Measurements from ENCODE around the gene TMBIM6.
"Not testable (repeated sequence)": the region's sequence is repeated elsewhere in the genome, so short reads cannot be mapped to it uniquely, and the experiment has no call there.

The TMBIM6 gene

DNA sequence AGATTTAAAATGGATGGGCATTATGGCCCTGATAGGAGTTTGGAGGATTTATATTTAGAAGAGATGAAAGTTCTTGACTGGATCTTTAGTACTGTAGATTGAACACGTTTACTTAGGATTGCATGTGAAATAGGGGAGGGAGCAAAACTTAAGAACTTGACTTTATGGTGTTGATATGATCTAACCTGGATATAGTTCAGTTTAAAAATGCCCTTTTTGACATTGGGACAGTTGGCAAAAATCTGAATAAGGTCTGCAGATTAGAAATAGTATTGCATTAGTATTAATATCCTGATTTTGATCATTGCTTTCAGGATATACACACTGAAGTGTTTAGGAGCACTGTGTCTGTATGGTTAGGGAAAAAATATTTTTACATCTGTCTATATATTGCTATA, 9.6 kb downstream of the TMBIM6 start:
- no peaks in the 10 kb centered on the region for H3K9me3 ChIP-seq (ENCODE audit: control insufficient read depth in 1 of 2, low read length in 2 of 2)
- H3K27me3 ChIP-seq (ENCODE audit: low read depth, low read length), result no peaks in the 10 kb centered on the region
- no peak overlapping the region for H3K4me3 ChIP-seq (ENCODE audit: low read depth in 1 of 2, low read length in 2 of 2)
- peaks cover 29 to 32% of the 10 kb centered on the region in 2 donors for H3K36me3 ChIP-seq (ENCODE audit: control insufficient read depth in 1 of 2, insufficient read depth in 2 of 2, low read length in 2 of 2)
- H3K27ac ChIP-seq (ENCODE audit: low read length), result no peak overlapping the region
- peaks cover 16 to 75% of the 10 kb centered on the region in 2 donors for H3K4me1 ChIP-seq (ENCODE audit: control insufficient read depth in 1 of 2, insufficient read depth in 2 of 2, low read length in 2 of 2)

DNA sequence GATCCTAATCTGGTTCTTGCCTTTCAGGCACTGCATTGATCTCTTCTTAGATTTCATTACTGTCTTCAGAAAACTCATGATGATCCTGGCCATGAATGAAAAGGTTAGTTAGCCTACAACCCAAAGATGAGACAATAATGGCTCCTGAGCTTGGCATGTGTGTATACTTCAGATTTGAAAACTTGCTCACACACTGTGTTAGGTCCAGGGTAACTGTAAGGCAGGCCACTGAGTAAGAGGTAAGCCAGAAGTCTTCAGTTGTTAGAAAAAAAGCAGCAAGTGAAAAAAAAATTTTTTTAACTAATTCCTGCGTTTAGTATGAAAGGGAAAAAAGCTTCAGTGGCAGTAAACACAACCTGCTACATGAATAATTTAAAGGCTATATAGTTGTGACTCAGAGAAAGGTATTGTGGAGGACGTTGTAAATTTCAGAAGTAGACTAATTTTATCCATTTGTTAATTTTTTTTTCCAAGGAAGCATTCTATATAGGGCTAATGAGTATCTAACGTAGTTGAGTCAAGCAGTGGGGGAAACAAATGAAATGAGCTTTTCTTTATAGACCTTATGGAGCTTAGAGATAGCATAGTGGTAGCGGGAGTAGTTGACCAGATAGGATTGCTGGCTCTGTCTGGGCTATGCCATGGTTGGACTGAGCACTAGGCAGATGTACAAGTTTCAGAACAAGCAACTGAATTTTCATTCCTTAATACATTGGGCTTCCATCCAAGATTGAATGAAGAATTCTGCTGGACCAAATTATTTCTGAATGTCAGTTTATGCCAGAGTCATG, 20.5 kb downstream of the TMBIM6 start:
- no peak overlapping the region for H3K27ac ChIP-seq (ENCODE audit: low read length)
- H3K36me3 ChIP-seq (ENCODE audit: control insufficient read depth in 1 of 2, insufficient read depth in 2 of 2, low read length in 2 of 2), result peaks cover 68 to 78% of the 10 kb centered on the region in 2 donors
- H3K4me1 ChIP-seq (ENCODE audit: control insufficient read depth in 1 of 2, insufficient read depth in 2 of 2, low read length in 2 of 2), result peaks cover 0 to 3% of the 10 kb centered on the region in 2 donors
- H3K27me3 ChIP-seq (ENCODE audit: low read depth, low read length), result no peaks in the 10 kb centered on the region
- H3K4me3 ChIP-seq (ENCODE audit: low read depth in 1 of 2, low read length in 2 of 2), result no peak overlapping the region
- no peaks in the 10 kb centered on the region for H3K9me3 ChIP-seq (ENCODE audit: control insufficient read depth in 1 of 2, low read length in 2 of 2)

DNA sequence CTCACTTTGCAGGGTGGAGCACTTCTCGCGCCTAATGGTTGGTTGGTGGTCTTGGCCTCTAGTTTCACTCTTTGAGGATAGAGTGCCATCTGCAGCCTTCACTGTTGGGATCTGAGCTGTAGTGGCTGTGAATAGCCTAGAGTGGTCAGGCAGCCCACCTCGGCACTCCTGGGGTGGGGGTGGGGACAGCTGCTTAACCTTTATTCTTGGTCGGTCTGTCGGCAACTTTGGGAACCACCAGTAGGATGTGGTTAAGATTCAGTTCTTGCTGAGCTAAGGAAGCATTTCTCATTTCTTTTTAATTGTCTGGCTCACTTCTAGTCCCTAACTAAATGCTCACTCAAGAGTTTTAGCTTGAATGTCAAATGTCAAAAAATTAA, 21.1 kb downstream of the TMBIM6 start:
- no peaks in the 10 kb centered on the region for H3K27me3 ChIP-seq (ENCODE audit: low read depth, low read length)
- peaks cover 0 to 3% of the 10 kb centered on the region in 2 donors for H3K4me1 ChIP-seq (ENCODE audit: control insufficient read depth in 1 of 2, insufficient read depth in 2 of 2, low read length in 2 of 2)
- H3K9me3 ChIP-seq (ENCODE audit: control insufficient read depth in 1 of 2, low read length in 2 of 2), result no peaks in the 10 kb centered on the region
- H3K27ac ChIP-seq (ENCODE audit: low read length), result no peak overlapping the region
- H3K4me3 ChIP-seq (ENCODE audit: low read depth in 1 of 2, low read length in 2 of 2), result no peak overlapping the region
- H3K36me3 ChIP-seq (ENCODE audit: control insufficient read depth in 1 of 2, insufficient read depth in 2 of 2, low read length in 2 of 2), result peaks cover 62 to 72% of the 10 kb centered on the region in 2 donors

DNA sequence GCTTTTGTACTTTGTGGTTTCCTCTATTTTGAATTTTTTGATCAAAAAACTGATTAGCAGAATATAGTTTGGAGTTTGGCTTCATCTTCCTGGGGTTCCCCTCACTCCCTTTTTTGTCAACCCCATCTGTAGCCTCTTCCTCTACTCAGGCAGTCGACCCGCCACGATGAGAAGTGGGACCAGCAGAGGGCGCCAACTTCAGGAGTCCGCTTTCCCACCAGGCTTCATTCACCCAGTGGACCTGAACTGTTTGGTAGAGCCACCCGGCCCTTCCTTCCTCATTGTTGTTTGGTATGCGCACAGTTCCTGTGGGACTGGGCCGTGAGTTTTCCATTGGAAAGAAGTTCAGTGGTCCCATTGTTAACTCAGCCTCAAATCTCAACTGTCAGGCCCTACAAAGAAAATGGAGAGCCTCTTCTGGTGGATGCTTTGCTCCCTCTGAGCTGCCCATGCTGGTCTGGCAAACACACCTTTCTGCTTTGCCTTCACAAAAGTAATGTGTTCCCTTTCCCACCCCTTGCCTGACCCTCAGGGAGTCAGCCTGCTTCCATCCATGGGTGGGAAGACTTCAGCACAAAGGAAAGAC, 21.7 kb downstream of the TMBIM6 start:
- Histone ChIP-seq H3K27me3 (ENCODE audit: low read depth, low read length) (no peaks in the 10 kb centered on the region), H3K4me3 (ENCODE audit: low read depth in 1 of 2, low read length in 2 of 2) (no peak overlapping the region), H3K36me3 (ENCODE audit: control insufficient read depth in 1 of 2, insufficient read depth in 2 of 2, low read length in 2 of 2) (peaks cover 56 to 65% of the 10 kb centered on the region in 2 donors), H3K9me3 (ENCODE audit: control insufficient read depth in 1 of 2, low read length in 2 of 2) (no peaks in the 10 kb centered on the region), H3K4me1 (ENCODE audit: control insufficient read depth in 1 of 2, insufficient read depth in 2 of 2, low read length in 2 of 2) (peaks cover 0 to 3% of the 10 kb centered on the region in 2 donors), H3K27ac (ENCODE audit: low read length) (peak overlapping the region; percentile 5)

DNA sequence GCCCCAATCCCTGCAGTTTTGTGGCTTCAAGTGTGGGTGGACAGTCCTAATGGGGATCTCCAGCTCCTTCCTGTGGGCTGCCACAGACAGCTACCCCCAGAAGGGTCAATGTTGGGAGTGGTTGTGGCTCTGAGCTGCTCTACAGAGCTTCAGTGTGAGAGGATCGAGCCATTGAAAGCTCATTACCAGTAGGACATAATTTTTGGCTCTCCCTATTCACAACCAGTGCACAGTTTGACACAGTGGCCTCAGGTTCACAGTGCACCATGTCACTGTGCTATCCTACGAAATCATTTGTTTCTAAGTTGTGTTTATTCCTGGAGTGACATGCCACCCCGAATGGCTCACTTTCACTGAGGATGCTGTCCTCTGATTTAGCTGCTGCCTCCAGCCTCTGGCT, 22.8 kb downstream of the TMBIM6 start:
- Histone ChIP-seq H3K36me3 (ENCODE audit: control insufficient read depth in 1 of 2, insufficient read depth in 2 of 2, low read length in 2 of 2) (peaks cover 45 to 55% of the 10 kb centered on the region in 2 donors), H3K4me1 (ENCODE audit: control insufficient read depth in 1 of 2, insufficient read depth in 2 of 2, low read length in 2 of 2) (peaks cover 0 to 3% of the 10 kb centered on the region in 2 donors), H3K9me3 (ENCODE audit: control insufficient read depth in 1 of 2, low read length in 2 of 2) (no peaks in the 10 kb centered on the region), H3K27me3 (ENCODE audit: low read depth, low read length) (no peaks in the 10 kb centered on the region), H3K27ac (ENCODE audit: low read length) (no peak overlapping the region), H3K4me3 (ENCODE audit: low read depth in 1 of 2, low read length in 2 of 2) (no peak overlapping the region)

DNA sequence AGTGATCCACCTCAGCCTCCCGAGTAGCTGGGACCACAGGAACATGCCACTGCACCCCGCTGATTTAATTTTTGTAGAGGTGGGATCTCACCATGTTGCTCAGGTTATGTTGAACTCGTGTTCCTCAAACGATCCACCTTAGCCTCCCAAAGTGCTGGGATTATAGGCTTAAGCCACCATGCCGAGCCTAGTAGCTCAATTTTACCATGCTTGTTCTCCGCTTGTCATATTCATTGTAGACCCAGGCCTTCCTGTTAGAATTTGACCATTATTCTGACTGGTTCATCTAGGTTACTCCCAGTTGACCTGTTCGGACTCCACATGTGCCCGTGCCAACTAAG, 24.7 kb downstream of the TMBIM6 start:
- Histone ChIP-seq H3K27me3 (ENCODE audit: low read depth, low read length) (no peaks in the 10 kb centered on the region), H3K27ac (ENCODE audit: low read length) (no peak overlapping the region), H3K9me3 (ENCODE audit: control insufficient read depth in 1 of 2, low read length in 2 of 2) (no peaks in the 10 kb centered on the region), H3K36me3 (ENCODE audit: control insufficient read depth in 1 of 2, insufficient read depth in 2 of 2, low read length in 2 of 2) (peaks cover 36 to 41% of the 10 kb centered on the region in 2 donors), H3K4me3 (ENCODE audit: low read depth in 1 of 2, low read length in 2 of 2) (no peak overlapping the region), H3K4me1 (ENCODE audit: control insufficient read depth in 1 of 2, insufficient read depth in 2 of 2, low read length in 2 of 2) (peaks cover 0 to 3% of the 10 kb centered on the region in 2 donors)

DNA sequence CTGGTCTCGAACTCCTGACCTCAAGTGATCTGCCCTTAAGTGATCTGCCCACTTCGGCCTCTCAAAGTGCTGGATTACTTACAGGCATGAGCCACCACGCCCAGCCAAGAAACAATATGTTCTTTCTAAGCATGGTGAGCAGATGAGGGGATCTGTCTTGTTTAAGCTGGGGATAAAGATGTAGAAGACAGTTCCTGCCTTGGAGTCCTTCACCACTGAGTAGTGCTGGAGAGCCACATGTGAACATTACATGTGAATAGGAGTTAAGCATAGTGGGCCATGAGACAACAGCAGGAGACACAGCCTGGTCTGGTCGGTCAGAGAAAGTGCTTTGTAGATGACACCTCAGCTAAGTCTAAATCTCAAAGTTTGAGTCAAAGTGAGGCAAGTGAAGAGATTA, 26.0 kb downstream of the TMBIM6 start:
- H3K27me3 ChIP-seq (ENCODE audit: low read depth, low read length), result no peaks in the 10 kb centered on the region
- no peaks in the 10 kb centered on the region for H3K9me3 ChIP-seq (ENCODE audit: control insufficient read depth in 1 of 2, low read length in 2 of 2)
- no peak overlapping the region for H3K27ac ChIP-seq (ENCODE audit: low read length)
- H3K36me3 ChIP-seq (ENCODE audit: control insufficient read depth in 1 of 2, insufficient read depth in 2 of 2, low read length in 2 of 2), result peaks cover 24 to 28% of the 10 kb centered on the region in 2 donors
- no peak overlapping the region for H3K4me3 ChIP-seq (ENCODE audit: low read depth in 1 of 2, low read length in 2 of 2)
- H3K4me1 ChIP-seq (ENCODE audit: control insufficient read depth in 1 of 2, insufficient read depth in 2 of 2, low read length in 2 of 2), result peaks cover 0 to 3% of the 10 kb centered on the region in 2 donors

DNA sequence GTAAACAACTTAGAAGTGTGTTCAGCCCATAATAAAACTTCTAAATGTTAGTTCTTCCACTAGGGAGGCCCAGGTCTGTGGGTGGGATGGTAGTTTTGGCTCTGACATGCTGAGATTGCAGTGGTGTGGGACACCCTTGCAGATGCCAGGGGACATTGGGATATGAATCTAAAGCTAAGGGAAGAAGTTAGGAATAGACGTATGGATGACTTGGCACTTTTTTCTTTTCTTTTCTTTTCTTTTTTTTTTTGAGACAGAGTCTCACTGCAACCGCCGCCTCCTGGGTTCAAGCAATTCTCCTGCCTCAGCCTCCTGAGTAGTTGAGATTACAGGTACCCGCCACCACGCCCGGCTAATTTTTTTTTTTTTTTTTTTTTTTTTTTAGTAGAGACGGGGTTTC, 31.7 kb downstream of the TMBIM6 start:
- H3K27ac ChIP-seq (ENCODE audit: low read length); H3K36me3 ChIP-seq (ENCODE audit: control insufficient read depth in 1 of 2, insufficient read depth in 2 of 2, low read length in 2 of 2); H3K27me3 ChIP-seq (ENCODE audit: low read depth, low read length); H3K4me3 ChIP-seq (ENCODE audit: low read depth in 1 of 2, low read length in 2 of 2); H3K4me1 ChIP-seq (ENCODE audit: control insufficient read depth in 1 of 2, insufficient read depth in 2 of 2, low read length in 2 of 2); H3K9me3 ChIP-seq (ENCODE audit: control insufficient read depth in 1 of 2, low read length in 2 of 2): not testable (repeated sequence)

DNA sequence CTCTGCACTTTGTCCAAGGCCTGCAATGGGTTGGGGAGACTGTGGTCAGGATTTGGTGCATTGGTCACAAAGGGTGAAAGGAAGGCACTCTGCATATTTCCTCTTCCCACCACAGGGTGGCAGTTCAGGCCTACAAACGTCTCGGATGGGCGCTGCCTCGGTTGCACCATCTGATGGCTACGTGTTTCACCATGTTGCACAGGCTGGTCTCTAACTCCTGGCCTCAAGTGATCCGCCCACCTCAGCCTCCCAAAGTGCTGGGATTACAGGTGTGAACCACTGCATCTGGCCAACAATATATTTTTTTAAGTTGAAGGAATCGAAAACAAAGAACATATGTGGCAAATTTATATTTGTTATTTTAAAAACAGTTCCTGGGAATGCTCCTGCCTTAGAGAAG, 35.1 kb downstream of the TMBIM6 start:
- Histone ChIP-seq H3K4me1 (ENCODE audit: control insufficient read depth in 1 of 2, insufficient read depth in 2 of 2, low read length in 2 of 2) (no peaks in the 10 kb centered on the region), H3K27me3 (ENCODE audit: low read depth, low read length) (no peaks in the 10 kb centered on the region), H3K27ac (ENCODE audit: low read length) (no peak overlapping the region), H3K4me3 (ENCODE audit: low read depth in 1 of 2, low read length in 2 of 2) (no peak overlapping the region), H3K9me3 (ENCODE audit: control insufficient read depth in 1 of 2, low read length in 2 of 2) (no peaks in the 10 kb centered on the region), H3K36me3 (ENCODE audit: control insufficient read depth in 1 of 2, insufficient read depth in 2 of 2, low read length in 2 of 2) (no peaks in the 10 kb centered on the region)

DNA sequence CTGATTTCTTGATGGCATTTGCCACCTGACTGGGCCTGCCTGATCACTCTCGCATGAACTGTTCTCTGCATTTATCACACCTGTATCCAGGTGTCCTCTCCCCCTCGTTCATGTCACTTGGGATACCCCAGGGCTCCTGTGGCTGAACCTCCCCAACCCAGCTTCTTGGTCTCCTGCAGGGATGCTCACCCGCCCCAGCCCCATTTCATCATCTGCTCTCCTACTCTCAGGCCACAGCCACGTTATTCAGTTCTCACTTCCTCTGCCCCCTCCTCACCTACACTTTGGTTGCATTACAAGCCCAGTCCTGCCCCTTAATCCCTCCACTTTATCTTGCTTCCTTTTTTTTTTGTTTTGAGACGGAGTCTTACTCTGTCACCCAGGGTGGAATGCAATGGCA, 35.5 kb downstream of the TMBIM6 start:
- Histone ChIP-seq H3K4me1 (ENCODE audit: control insufficient read depth in 1 of 2, insufficient read depth in 2 of 2, low read length in 2 of 2) (no peaks in the 10 kb centered on the region), H3K36me3 (ENCODE audit: control insufficient read depth in 1 of 2, insufficient read depth in 2 of 2, low read length in 2 of 2) (no peaks in the 10 kb centered on the region), H3K27ac (ENCODE audit: low read length) (no peak overlapping the region), H3K4me3 (ENCODE audit: low read depth in 1 of 2, low read length in 2 of 2) (no peak overlapping the region), H3K27me3 (ENCODE audit: low read depth, low read length) (no peaks in the 10 kb centered on the region), H3K9me3 (ENCODE audit: control insufficient read depth in 1 of 2, low read length in 2 of 2) (no peaks in the 10 kb centered on the region)

DNA sequence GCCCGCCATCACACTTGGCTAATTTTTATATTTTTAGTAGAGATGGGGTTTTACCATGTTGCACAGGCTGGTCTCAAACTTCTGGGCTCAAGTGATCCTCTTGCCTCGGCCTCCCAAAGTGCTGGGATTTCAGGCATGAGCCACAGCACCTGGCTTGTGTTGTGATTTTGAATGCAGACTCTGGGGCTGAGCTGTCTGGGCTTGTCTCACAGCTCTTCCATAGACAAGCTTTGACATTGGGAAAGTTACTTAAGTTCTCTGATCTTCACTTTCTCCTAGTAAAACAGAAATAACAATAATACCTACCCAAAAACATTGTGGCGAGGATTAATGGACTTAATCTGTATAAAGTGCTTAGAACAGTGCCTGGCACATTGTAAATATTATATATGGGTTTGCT, 36.0 kb downstream of the TMBIM6 start:
- H3K27ac ChIP-seq (ENCODE audit: low read length), result no peak overlapping the region
- H3K4me3 ChIP-seq (ENCODE audit: low read depth in 1 of 2, low read length in 2 of 2), result no peak overlapping the region
- no peaks in the 10 kb centered on the region for H3K27me3 ChIP-seq (ENCODE audit: low read depth, low read length)
- no peaks in the 10 kb centered on the region for H3K9me3 ChIP-seq (ENCODE audit: control insufficient read depth in 1 of 2, low read length in 2 of 2)
- H3K36me3 ChIP-seq (ENCODE audit: control insufficient read depth in 1 of 2, insufficient read depth in 2 of 2, low read length in 2 of 2), result no peaks in the 10 kb centered on the region
- H3K4me1 ChIP-seq (ENCODE audit: control insufficient read depth in 1 of 2, insufficient read depth in 2 of 2, low read length in 2 of 2), result no peaks in the 10 kb centered on the region

Measured in muscle layer of duodenum (tissue), 2 donors.